ENCODE results near the gene GEMIN4. TPM values are rescaled to one million over a fixed set of nuclear protein-coding genes. Genes with fewer than 3 reads are reported as not detected.
A peak's percentile ranks its signal among the peaks of the same experiment; 100 is the strongest.

Gene GEMIN4
- polyA plus RNA-seq, 10 donors: 11.3 to 20.2 (median 14.6) TPM

GRCh38 chr17:745406-745805, 6.7 kb downstream of the GEMIN4 start:
- DNase-seq: no peak

- DNase-seq: no peak
Observed at GRCh38 chr17:744937-745336, 7.1 kb downstream of the GEMIN4 start.

- DNase-seq: no peak
Observed at GRCh38 chr17:743139-743538, 8.9 kb downstream of the GEMIN4 start.

DNA sequence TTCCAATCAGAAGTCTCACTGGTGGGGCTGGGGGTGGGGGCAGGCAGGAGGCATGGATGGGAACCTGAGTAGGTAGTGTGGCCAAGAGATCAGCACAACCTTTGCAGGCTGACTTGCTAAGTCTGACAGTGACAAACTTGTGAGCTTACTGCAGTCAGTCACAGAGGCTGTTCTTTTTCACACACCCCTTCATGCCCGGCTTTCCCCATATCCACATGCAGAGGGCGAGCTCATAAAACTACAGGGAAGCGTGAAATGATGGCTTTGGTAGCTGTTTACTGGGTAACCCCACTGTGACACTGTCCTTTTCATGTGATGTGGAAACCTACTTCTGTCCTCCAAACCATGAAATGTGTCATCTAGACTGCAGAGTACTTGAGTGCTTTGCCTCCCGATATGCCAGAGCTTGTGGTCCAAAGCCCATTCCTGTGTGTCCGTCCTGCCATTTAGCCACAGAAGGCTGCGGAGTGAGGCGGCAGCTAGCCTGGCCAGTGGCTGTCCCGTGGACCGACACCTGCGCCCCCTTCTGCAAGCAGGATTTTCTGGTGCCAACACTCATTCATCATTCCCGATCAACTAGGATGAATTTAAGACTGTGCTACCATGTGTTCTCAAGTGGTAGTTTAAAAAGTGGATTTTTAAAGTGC, 9.8 kb downstream of the GEMIN4 start:
- no peak for DNase-seq

DNA sequence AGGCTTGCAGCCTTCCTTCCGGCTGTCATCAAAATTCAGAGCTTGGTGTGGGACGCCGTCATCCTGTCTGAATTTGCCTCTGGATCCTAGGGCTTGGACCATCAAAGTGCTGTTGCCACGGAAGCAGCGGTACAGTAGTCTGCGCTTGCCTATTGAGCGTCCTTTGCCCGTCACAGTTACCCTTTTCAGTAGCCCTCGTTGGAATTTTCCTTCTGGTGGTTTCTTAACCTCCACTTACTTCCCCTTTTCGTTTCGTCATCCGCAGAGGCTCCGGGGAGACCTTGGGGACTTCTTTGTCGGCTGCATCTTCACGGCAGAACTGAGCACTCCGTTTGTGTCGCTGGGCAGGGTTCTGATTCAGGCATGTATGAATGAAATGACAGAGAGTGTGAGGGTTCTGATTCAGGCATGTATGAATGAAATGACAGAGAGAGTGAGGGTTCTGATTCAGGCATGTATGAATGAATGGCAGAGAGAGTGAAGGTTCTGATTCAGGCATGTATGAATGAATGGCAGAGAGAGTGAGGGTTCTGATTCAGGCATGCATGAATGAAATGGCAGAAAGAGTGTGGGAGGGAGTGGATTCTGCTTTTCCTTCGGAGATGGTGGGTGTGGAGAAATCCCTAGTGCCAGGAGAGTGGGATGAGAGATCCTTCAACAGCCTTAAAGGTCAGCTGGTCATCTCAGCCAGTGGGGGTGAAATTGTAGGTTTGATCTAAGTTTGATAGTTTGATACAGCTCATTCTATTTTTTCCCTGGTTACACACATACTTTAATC, 11.6 kb downstream of the GEMIN4 start:
- DNase-seq: peak in 2 of 3 donors; percentile 16 to 35

DNA sequence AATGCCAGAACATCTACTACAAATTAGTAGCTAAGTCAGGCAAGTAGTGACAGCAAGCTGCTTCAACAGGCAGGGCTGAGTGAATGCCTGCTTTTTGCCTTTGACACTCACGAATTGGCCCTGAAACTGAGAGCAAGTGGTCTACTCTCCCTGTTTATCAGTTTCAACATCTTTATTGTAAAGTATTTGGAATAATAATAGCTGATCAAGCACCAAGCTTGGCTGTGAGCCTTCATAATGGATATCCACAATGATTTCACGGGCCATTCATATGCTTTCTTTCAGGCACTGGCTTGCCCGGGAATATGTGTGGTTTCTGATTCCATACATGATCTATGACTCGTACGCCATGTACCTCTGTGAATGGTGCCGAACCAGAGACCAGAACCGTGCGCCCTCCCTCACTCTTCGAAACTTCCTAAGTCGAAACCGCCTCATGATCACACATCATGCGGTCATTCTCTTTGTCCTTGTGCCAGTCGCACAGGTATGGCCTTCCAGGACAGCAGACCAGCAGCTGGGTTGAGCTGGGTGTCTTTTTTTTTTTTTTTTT, 14.4 kb downstream of the GEMIN4 start:
- DNase-seq: no peak

GRCh38 chr17:733743-734142, 18.3 kb downstream of the GEMIN4 start:
- no peak for DNase-seq

GRCh38 chr17:732902-733720, 19.0 kb downstream of the GEMIN4 start:
- DNase-seq: peak in 2 of 3 donors; percentile 23 to 69

DNA sequence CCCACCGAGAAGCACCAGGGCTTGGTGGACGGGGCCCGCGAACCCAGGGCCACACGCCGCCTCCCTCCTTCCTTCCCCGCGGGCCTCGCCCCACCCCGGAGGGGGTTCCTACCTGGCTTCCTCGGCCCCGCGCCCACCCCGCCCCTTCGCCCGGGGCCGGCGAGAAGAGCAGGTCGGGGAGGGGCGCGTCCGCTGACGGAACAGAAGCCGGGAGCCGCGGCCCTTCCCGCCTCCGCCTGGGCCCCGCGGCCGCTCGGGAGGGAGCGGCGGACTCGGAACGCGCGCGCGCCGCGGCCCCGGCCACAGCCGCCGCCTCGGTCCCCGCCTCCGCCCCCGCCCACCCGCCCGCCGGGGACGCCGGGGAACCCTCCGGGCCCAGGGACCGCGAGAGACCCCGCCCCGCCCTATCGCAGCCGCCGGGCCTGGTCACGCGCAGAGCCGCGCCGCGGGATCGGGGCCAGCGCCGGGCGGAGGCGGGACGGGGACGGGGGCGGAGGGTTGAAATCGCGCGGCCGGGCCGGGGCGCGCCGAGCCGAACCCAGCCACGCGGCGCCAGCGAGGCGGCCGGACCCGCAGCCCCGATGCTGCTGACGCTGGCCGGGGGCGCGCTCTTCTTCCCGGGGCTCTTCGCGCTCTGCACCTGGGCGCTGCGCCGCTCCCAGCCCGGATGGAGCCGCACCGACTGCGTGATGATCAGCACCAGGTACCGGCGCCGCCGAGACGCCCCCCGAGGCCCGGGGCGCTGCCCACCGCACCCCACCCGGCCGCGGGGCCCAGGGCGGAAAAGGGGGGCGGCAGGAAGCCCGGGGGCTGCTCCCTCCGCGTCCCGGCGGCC, 19.8 kb downstream of the GEMIN4 start, which contains the start of gene TLCD3A:
Gene TLCD3A, plus strand, starts transcription at position 530 of the 835 bp plus-strand sequence. Its CDS starts 52 bp downstream, at position 582.
- peak in 2 of 3 donors; percentile 74 to 81 for DNase-seq

DNA sequence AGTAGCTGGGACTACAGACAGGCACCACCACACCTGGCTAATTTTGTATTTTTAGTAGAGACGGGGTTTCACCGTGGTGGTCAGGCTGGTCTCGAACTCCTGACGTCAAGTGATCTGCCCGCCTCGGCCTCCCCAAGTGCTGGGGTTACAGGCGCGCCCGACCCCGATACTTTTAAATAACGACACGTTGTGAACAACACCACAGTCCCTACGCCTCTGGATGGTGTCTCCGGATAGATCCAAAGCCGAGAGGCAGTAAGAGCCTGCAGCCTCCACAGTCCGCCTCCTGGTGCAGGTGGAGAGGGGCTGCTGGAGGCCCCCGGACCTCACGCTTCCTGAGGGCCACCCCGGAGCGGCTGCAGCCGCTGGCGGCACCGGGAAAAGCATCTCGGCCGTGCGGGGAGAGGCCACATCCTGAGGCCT, 20.4 kb downstream of the GEMIN4 start:
- DNase-seq: peak in 1 of 3 donors; percentile 21

DNA sequence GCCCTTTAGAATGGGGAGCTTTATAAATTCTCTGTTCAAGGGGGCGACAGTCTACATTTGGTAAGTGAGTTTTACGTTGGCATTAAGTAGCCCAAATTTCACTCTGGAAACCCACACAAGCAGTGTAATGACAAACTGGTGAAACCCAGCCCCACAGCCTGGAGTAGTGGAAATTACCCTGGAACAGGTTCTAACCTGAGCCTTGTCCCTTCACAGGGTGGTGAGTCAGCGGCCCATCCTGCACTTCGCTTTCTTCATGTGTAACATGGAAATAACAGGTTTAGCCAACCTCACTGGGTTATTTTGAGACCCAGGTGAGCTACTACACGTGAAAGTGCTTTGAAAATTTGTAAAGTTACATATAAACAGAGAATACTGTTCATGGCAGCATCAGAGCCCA, 23.2 kb downstream of the GEMIN4 start:
- no peak for DNase-seq

GRCh38 chr17:726271-726919, 25.7 kb downstream of the GEMIN4 start:
- DNase-seq: no peak

GRCh38 chr17:725746-726145, 26.3 kb downstream of the GEMIN4 start:
- DNase-seq: no peak

- no peak for DNase-seq
Observed at GRCh38 chr17:725084-725483, 27.0 kb downstream of the GEMIN4 start.

DNA sequence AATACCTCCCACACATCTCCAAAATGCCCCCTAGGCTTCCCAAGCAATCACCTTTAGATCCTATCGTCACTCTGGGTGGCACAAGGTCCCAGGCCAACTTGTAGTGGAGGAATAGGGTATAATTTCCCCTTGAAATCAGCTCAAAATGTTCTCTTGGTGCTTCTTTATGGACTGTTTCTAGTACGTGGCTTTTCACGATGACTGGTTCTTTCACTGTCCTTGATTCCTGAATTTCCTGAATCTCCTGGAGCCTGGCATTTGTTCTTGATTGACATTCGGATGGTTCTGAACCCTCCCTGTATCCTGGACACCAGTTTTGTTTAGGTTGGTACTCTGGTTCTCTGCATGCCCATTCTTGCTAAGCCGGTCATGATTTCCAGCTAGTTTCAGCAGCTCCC, 30.5 kb downstream of the GEMIN4 start:
- DNase-seq: no peak

- no peak for DNase-seq
Observed at GRCh38 chr17:720706-721539, 31.1 kb downstream of the GEMIN4 start.

DNA sequence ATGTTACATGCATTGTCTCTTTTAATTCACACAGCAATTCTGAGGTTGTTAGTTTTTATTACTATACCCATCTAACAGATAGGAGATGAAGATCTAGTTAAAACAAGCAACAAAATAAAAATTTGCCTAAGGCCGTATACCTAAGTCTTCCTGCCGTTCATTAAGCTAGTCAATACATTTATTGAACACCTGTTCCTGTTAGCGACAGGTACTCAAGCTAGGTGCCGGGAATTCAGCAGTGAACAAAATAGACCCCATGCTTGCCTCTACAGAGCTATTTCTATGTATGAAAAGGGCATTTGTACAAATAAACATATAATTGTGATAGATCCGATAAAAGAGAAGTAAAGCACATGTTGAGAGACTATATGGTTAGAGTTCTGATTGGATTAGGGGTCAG, 34.0 kb downstream of the GEMIN4 start:
- no peak for DNase-seq

DNA sequence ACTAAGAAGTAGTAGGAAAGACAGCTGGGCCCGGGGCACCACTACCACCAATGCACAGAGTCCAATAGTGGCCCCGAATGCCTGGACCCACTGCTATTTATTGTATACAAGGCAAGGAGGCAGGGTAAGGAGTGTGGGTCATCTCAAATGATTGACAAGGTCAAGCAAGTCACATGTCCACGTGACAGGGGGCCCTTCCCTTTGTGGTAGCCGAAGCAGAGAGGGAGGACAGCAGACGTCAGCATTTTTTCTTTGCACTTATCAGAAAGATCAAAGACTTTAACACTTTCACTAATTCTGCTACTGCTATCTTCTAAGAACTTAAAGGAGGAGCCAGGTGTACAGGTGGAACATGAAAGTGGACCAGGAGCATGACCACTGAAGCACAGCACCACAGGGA, 43.9 kb downstream of the GEMIN4 start:
- DNase-seq: no peak

DNA sequence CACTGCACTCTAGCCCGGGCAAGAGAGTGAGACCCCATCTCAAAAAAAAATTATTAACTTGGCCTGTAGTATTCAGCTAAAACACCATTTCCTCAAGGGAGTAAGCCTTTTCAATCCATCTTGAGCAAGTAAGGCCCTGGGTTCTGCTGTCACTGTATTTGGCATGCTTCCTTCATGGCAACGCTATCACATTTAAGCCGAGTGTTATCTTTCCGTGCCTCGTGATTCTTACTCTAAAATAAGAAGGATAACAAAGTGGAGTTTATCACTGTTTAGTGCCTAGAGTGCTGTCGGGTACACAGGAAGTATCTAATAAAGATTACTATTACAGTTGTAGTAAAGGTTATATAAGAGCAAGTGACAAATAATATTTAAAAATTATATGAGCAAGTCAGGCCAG, 46.2 kb downstream of the GEMIN4 start:
- DNase-seq: no peak

- DNase-seq: no peak
Observed at GRCh38 chr17:705011-705410, 47.1 kb downstream of the GEMIN4 start.
